BJ (cell line): ENCODE results near the gene LARP7. TPM values are rescaled to one million over a fixed set of nuclear protein-coding genes. Genes with fewer than 3 reads are reported as not detected.
"Not testable (repeated sequence)": the region's sequence is repeated elsewhere in the genome, so short reads cannot be mapped to it uniquely, and the experiment has no call there.

Experiments used
- CTCF ChIA-PET: fragments of 350-600 bp; formaldehyde crosslinking; extraction: SDS; loops from one replicate; lab custom pipeline; 2021; ENCODE audit warnings: antibody characterized with exemption, inconsistent platforms; lab: Yijun Ruan, JAX
- POLR2A ChIA-PET: fragments of 300-600 bp; sonication (Branson Sonifier 250); formaldehyde crosslinking; extraction: SDS; loops from one replicate; lab custom pipeline; 2021; ENCODE audit warnings: antibody characterized with exemption; lab: Charles Lee
- DNase-seq: peaks from one replicate; pipeline ENCODE4 v3.0.0-alpha.2; 2011; ENCODE audit warnings: low read depth
- H3K27me3 ChIP-seq: 2 replicates; pipeline ENCODE4 v1.6.0; 2011; ENCODE audit warnings: low read length; ENCODE audit not compliant: control insufficient read depth, insufficient read depth
- H3K36me3 ChIP-seq: 2 replicates; pipeline ENCODE4 v1.5.1; 2011; ENCODE audit warnings: low read length; ENCODE audit not compliant: control insufficient read depth, insufficient read depth
- H3K4me3 ChIP-seq: 2 replicates; pipeline ENCODE4 v1.5.1; 2011; ENCODE audit warnings: low read depth, mild to moderate bottlenecking, control low read depth, low read length
- CTCF ChIP-seq: IDR thresholded peaks from 2 replicates; pipeline ENCODE4 v1.5.1; 2011; ENCODE audit warnings: low read depth, mild to moderate bottlenecking, control low read depth, inconsistent platforms, low read length, moderate library complexity; ENCODE audit not compliant: insufficient read depth
- polyA plus RNA-seq: library from polyadenylated mRNA; depleted of rRNA; stranded (reverse); fragments of >200 nt; gene quantifications from 2 replicates; pipeline ENCODE4 v1.2.3, GENCODE V29; 2011

The LARP7 gene
- polyA plus RNA-seq, 1 experiment: 6.3 TPM

GRCh38 chr4:112633477-112634235 lies 3.3 kb upstream of the LARP7 start:
- H3K27me3 ChIP-seq: no peaks in the 10 kb centered on the region
- POLR2A ChIA-PET: no interaction called here
- DNase-seq: no peak
- no peak overlapping the region for H3K4me3 ChIP-seq
- CTCF ChIA-PET: interaction anchor here (0.7 to 1.6 kb wide), 4 partner anchors 129 to 305 kb away, joined by 3 to 9 read pairs (median 6); no protein-coding TSS in a partner anchor
- TF ChIP-seq CTCF: peak; percentile 50
- no peaks in the 10 kb centered on the region for H3K36me3 ChIP-seq

GRCh38 chr4:112637552-112637866 lies 566 bp downstream of the LARP7 start:
- Histone ChIP-seq H3K36me3 (no peaks in the 10 kb centered on the region), H3K4me3 (peak overlapping the region; percentile 59), H3K27me3 (no peaks in the 10 kb centered on the region)
- TF ChIP-seq CTCF: no peak
- POLR2A ChIA-PET: interaction anchor here (0.5 kb wide), 1 partner anchor 358 kb away, joined by 5 read pairs; no protein-coding TSS in a partner anchor
- no peak for DNase-seq
- CTCF ChIA-PET: interaction anchor here (0.6 to 1.3 kb wide), 5 partner anchors 9 to 311 kb away, joined by 3 to 4 read pairs (median 3); no protein-coding TSS in a partner anchor

GRCh38 chr4:112642526-112642925 lies 5.6 kb downstream of the LARP7 start:
- TF ChIP-seq CTCF: no peak
- Histone ChIP-seq H3K4me3 (no peak overlapping the region), H3K27me3 (no peaks in the 10 kb centered on the region), H3K36me3 (peaks cover 3% of the 10 kb centered on the region; the same call in 1 of the 2 replicates)
- ChIA-PET CTCF (interaction anchor here (0.6 kb wide), 1 partner anchor 10 kb away, joined by 4 read pairs; no protein-coding TSS in a partner anchor), POLR2A (no interaction called here)
- no peak for DNase-seq

GRCh38 chr4:112644595-112645535 lies 7.9 kb downstream of the LARP7 start:
- H3K27me3 ChIP-seq, H3K4me3 ChIP-seq, DNase-seq, POLR2A ChIA-PET, H3K36me3 ChIP-seq: not testable (repeated sequence)
- CTCF ChIA-PET: interaction anchor here (2.2 kb wide), 1 partner anchor 10 kb away, joined by 7 read pairs; no protein-coding TSS in a partner anchor

GRCh38 chr4:112645541-112646329 lies 8.8 kb downstream of the LARP7 start:
- no peak for DNase-seq
- CTCF ChIA-PET: interaction anchor here (0.6 to 2.2 kb wide), 3 partner anchors 8 to 499 kb away, joined by 3 to 7 read pairs (median 3); partner anchors contain the start of gene LARP7
- POLR2A ChIA-PET: no interaction called here
- H3K4me3 ChIP-seq: no peak overlapping the region
- H3K27me3 ChIP-seq: no peaks in the 10 kb centered on the region
- H3K36me3 ChIP-seq: peaks cover 5% of the 10 kb centered on the region
- TF ChIP-seq CTCF: no peak
